Fibroblast of mammary gland (primary cell): ENCODE data around the gene BBX.
A peak's percentile ranks its signal among the peaks of the same experiment; 100 is the strongest.

Source experiments
- DNase-seq: peaks from one replicate; pipeline ENCODE4 v3.0.0-alpha.2; 2010; ENCODE audit warnings: low read depth
- H3K4me3 ChIP-seq: 2 replicates; pipeline ENCODE4 v1.5.1; 2011; ENCODE audit warnings: low read depth, mild to moderate bottlenecking, low read length, moderate library complexity; ENCODE audit not compliant: control insufficient read depth
- CTCF ChIP-seq: conservative IDR thresholded peaks from 2 replicates; pipeline ENCODE4 v1.5.1; 2011; ENCODE audit warnings: low read depth, low read length, inconsistent platforms; ENCODE audit not compliant: control insufficient read depth, insufficient read depth

BBX gene

DNA sequence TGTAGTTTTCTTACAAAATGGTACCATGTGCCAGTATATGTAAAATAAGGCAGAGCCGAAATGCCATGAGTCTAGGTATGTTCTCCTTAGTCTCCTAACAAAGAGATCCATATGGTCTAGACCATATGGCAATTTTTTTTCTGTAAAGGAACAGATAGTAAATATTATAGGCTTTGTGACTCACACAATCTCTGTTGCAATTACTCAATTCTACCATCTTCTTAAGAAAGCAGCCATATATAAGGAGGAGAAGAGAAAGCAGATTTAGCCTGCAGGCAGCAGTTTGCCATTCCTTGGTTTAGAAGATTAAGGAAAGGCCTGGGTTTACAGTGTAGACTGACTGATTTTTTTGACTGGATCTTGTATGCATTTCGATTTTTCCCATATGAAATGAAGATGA is 16.3 kb upstream of the BBX start:
- H3K4me3 ChIP-seq: no peak overlapping the region
- DNase-seq: peak; percentile 31
- TF ChIP-seq CTCF: no peak

DNA sequence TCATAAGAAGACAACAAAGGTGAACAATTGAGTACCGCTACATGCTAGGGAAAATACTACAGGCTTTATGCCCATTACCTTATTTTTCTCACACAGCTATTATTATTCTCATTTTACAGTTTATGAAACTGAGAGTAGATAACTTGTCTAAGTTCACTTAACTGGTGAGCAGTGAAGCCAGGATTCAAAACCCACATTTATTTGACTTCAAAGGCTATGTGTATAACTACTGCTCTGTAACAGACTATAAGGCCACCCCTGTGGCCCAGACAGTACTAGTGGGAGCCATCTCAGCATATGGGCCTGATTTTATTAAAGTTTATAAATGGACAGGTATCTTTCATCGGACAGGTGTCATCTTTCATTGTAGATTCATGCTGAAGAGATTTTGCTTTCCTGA is 14.4 kb upstream of the BBX start:
- TF ChIP-seq CTCF: no peak
- no peak for DNase-seq
- no peak overlapping the region for H3K4me3 ChIP-seq

- peak; percentile 4 for DNase-seq
- no peak overlapping the region for H3K4me3 ChIP-seq
- peak; percentile 7 for TF ChIP-seq CTCF
Observed at GRCh38 chr3:107512108-107512507, 10.7 kb upstream of the BBX start.

- TF ChIP-seq CTCF: no peak
- no peak for DNase-seq
- no peak overlapping the region for H3K4me3 ChIP-seq
Observed at GRCh38 chr3:107514453-107514852, 8.3 kb upstream of the BBX start.

DNA sequence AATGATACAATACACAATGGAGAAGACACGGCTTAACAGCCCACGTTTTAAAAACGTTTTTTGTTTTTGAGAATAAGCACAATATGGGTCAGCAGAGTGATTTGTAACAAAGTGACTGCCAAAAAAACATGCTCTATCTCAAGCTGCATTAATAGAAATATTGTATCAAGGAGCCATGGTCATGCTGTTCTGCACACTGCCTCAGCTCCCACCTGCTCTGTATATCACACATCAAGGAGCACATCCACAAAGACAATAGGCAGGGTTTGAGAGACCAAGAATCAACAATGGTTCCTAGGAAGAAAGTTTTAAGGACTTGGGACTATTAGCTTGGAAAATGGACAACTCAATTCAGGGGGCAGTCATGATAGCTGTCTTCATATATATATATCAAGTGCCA is 6.3 kb upstream of the BBX start:
- no peak for TF ChIP-seq CTCF
- H3K4me3 ChIP-seq: no peak overlapping the region
- DNase-seq: no peak

DNA sequence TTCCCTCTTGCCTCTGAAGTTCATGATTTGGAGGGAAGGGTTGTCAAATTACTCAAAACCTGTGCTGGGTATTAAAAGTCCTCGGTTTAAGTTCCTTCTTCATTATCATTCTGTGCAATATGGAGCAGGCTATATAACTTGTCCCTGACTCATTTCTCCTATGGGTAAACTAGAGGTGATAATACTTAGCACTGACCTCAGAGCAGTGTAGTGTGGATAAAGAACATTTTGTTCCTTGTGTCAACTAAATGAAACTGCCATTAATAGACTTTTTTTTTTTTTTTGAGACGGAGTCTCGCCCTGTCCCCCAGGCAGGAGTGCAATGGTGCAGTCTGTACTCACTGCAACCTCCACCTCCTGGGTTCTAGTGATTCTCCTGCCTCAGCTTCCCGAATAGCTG is 2.2 kb upstream of the BBX start:
- H3K4me3 ChIP-seq: no peak overlapping the region
- TF ChIP-seq CTCF: no peak

GRCh38 chr3:107521469-107522059 is 1.2 kb upstream of the BBX start:
- TF ChIP-seq CTCF: no peak
- H3K4me3 ChIP-seq: no peak overlapping the region
- no peak for DNase-seq

More for the DNA sequence above, 2.2 kb upstream of the BBX start:
- no peak for DNase-seq
